ENCODE data around the gene LPIN1.
"Not testable (repeated sequence)": the region's sequence is repeated elsewhere in the genome, so short reads cannot be mapped to it uniquely, and the experiment has no call there.

The LPIN1 gene

DNA sequence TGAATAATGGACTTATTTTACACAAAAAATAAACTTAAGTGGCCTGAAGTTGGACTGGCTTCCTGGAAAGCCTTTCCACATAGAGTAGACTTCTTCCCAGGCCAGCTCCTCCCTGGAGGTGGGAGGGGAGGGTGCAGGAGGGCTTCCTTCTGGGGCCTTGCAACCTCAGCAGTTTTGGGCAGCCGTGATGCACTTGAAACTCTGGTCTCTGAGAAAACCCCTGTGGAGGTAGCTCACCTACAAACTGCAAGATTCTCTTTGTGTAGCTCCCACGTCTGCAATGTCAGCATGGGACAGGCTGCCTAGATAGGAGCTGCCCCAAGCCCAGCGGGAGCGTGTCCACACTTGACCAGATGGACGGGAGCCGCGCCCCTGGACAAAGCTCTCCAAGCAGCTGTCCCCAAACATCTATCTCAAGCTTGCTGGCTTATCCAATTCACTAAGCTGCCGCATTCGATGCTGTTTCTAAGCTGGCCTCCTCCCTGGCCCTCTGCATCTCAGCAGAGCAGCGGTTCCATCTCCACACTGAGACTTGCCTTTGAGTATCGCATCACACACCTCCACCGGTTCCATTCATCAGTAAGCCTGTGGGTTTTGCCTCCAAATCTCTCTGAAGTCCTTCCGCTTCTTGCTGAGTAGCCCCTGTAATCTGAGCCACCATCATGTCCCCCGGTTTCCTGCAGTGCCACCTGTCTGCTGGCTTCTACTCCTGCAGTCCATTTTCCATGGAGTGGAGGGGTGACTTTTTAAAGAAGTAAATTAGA, 1.6 kb upstream of the LPIN1 start:
- DNase-seq (ENCODE audit: low read depth in 2 of 2): no peak

DNA sequence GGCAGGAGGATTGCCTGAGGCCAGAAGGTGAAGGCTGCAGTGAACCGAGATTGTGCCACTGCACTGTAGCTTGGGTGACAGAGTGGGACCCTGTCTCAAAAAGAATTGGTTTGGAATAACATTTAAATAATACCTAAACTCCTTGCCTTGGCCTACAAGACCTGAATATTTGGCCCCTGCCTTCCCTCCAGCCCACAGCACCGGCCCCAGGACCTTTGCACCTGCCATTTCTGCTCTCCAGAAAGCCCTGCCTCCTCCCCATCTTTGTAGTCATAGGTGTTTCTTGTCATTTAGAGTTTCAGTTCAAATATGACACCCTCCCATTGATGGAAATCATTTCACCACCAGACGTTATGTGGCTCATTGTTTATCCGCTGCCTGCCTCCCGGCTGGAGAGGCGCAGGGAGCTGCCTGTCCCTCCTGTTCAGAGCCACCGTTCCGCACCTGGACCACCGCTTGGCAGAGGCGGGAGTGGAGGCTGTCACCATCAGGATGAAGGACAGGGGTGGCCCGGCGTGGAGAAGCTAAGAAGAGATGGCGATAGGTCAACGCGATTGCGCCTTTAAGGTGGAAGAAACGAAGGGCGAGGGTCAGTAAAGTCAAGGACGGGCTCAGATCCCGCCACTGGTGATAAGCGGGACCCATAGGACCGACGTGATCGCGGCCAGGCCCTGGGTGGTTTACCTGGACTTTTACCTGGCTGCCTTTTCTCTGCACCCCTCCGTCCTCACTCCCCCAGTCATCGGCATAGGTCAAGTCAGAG, 638 bp upstream of the LPIN1 start:
- DNase-seq (ENCODE audit: low read depth in 2 of 2): no peak

DNA sequence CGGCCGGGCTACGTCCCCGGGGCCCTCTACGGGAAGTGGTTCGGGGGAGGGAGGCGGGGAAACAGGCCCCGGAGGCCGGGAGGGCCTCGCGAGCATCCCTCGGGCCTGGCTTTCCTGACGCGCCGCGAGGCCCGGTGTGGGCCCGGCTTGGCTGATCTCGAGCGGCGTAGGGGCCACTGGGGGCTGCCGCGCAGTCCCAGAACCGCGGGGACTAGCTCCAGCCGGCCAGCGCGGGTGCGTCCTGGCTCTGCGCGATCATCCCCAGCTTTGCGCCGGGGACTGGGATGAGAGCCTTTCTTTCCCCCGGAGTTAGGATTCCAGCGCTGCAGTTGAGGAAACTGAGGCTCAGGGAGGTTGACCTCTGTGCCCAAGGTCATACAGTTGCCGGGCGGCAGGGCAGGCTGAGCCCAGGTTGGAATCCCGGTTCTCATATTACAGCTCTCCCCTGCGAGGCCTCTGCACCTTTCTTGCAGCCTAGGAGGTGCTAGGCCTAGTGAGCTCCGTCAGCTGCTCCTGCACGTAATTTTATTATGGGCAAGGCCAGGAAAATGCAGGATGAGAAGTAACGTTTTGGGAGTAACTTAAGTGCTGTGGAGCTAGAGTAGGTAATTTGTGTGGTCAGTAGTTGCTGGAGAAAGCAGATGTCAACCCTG, 501 bp downstream of the LPIN1 start:
- no peak for DNase-seq (ENCODE audit: low read depth in 2 of 2)

DNA sequence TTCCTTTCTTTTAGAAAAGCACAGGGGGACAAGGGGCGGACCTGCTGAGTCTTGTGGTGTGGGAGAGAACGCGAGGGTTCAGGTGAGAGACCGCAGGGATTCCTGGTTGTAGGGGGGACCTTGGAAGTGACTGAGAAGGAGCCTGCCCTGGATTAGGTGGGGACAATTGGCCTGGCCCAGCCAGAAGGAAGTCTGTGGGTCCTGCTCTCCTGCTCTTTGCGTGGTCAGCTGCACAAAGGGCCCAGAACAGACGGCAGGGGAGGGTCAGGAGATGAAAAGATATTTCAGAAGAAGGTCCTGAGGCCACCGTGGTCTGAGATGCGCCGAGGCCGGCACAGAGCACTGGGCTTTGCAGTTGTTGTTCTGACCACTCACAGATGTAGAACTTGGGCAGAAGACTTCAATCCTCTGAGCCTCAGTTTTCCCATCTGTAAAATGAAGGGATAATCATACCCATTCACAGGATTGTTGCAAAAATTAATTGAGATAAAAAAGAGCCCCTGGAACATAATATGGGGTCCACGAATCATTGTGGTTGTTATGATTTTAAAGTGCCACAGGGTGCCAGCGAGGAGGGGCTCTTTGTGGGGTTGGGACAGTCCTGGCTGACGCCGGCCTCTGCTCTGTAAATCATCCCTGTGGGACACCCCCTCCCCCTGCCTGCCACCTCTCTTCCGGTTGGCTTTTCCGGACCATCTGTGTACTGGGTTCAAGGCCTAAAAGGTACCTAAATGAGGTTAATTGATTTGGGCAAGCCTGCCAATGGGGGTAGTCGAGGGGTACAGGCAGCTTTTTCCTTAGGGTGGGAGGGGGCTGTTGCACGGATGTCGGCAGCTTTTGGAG, 1.8 kb downstream of the LPIN1 start:
- DNase-seq (ENCODE audit: low read depth in 2 of 2): no peak

DNA sequence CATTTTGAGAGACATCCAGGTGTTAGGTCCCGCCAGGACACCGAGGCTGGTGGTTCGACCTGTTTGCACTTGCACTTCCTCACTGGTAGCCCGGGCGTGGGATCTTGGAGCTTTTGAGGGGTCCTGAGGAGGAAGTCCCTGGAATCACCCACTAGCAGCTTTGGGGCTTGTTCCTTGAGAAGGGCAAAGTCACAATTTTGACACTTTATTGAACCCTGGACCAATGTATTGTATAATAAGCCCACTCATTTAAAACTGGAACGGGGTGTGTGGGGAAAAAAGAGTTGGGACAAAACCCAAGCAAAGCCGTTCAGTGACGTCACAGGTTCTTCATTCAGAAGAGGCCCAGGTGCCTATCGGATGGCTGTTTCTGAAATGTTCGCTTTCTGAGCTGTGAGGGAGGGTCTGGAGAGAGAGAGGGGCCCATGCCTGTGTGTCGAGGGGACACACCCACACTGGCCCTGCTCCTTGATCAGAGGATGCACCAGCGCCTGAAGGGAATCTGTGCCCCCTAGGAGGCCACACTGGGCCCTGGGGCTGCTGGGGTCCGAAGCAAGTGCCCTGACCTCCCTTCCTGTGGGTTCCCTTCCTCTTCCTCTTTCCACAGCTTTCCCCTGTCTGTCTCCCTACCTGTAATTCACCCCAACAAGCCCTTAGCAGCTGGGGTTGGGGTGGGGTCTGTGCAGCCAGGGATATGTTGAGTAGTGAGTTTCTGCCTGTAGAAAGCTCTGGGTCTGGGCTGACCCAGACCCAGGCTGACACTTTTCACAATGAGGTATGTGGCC, 2.6 kb downstream of the LPIN1 start:
- no peak for DNase-seq (ENCODE audit: low read depth in 2 of 2)

DNA sequence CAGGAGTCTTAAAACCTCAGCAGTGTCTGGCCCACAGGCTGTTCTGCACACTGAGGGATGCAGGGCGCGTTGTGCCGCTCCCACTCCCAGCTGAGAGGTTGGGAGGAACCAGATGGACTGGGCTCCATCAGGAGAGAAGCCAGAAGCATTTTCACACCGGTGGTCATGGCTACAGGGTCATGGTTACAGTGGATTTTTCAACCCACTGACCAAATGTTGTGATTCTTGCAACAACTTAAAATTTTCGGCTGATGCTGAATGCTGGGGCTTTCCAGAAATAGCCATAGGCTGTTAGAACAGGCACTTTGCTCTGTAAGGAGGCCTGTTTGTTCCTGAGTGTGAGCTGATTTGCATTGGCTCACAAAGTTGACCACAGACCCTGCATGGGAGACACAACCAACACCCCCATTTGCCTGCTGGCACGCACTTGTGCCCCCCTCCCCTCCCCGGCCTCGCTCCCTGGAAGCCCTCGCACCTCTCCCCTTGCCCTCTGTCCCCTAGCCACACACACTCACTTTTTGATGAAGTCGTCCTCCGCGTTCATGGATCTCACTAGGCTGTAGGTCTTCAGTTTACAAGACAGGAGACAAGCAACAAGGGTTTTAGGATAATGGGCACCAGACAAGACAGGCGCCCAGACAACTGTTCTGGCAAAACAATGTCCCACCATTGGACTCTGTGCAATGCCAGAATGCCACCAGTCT, 3.4 kb downstream of the LPIN1 start:
- DNase-seq (ENCODE audit: low read depth in 2 of 2): no peak

DNA sequence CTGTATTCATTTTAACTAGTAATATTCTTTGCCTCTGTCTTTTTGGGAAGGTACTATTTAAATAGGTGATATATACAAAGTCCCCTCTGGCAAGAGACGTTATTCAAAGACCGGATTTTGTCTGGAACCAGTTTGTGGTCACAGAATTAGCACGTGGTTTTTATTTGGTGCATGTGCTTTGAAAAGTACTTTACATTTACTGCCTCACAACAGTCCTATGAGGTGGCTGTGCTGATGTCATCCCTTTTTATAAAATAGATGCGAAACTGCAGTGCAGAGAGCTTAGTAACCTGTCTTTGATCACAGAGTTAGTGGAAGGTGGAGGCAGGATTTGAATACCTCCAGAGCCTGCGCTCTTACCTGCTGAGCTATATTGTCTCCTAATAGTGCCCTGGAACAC, 4.0 kb downstream of the LPIN1 start:
- peak in 1 of 2 donors; percentile 60 for DNase-seq (ENCODE audit: low read depth in 2 of 2)

DNA sequence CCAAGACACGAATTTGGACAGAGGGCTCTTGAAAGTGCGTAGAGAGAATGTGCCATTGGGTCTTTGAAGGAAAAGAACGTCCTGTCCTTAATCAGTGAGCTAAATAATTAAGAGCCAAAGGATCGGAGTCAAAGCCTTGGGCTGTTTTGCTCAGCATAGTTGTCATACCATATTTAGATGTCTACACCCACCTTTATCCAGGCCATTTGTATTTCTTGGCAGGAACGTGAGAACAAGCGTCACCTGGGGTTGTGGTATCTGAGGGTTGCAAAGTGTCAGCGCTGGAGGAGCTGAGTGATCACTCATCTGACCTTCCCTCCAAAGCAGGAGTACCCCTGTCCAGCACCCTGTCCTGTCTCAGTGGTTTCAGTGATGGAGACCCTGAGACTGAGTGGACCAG, 4.5 kb downstream of the LPIN1 start:
- no peak for DNase-seq (ENCODE audit: low read depth in 2 of 2)

DNA sequence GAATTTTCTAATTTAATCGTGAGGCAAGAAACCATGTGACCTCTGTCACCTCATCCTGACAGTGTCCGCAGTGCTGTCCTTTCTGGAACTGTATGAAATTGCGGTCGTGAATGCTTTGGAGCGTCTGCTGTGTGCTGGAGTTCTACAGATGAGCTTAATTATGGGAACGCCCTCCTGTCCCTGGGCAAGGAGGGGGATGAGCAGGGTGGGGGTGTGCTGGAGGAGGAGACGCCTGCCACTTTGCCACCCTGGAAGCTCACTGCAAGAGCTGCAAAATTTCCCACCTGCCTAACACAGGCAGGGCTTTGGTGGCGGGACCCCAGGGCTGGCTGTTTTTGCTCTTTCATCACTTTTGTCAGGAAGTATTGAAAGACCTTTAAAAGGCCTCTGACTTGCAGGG, 6.5 kb downstream of the LPIN1 start:
- DNase-seq (ENCODE audit: low read depth in 2 of 2): no peak

DNA sequence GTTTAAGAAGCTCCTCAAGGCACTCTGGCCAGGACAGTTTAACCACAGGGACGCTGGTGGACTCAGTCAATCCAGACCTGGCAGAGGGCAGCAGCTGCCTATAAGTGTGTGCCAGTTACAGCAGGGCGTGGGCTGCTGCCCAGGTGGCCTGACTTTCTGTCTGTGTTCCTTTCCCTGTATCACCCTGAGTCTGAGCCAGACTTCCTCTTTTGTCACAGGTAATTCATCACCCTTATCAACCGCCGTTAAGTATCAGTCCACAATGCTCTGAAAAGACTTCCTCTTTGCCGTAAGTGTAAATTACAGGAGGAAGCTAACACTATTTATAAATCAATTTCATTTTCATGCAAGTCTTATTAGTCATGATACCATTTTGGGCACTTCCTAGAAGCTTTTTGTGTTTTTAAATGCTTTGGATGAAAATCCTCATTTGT, 7.0 kb downstream of the LPIN1 start:
- DNase-seq (ENCODE audit: low read depth in 2 of 2): no peak

DNA sequence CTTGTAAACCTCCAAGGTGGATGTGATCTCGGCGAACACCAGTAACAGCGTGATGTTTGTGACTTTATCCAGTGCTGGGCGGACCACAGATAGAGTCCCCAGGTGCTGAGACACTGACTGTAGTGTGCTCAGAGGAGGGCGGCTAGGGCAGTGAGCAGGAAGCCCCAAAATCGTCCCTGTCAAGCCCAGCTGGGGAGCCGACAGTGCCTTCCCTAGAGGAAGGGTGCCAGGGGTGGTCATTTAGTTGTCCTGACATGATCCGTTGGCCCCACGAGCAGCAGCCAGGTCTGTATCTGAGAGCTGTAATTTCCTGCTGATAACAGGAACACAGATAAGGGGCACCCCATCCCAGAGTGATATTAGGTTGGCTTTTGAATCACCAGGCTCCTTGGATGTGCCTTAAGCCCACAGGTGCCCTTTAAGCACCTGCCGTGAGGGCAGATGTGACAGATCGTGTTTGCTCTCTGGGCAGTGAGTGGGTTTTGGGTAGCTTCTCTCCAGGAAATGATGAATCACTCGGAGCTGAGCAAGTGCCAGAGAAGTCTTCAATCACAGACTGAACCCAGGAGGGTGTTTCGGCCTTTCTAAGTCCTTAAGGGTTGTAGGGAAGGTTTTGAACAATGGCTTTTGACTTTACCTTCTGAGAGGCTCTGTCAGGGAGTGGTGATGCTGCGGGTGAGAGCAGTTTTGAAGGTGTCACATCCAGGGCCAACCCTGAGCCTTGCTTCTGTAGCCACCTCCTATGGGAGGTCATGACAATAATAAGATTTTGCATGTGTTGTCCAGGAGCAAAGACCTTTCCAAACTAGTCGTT, 7.7 kb downstream of the LPIN1 start:
- DNase-seq (ENCODE audit: low read depth in 2 of 2): peak; percentile 40 to 42

DNA sequence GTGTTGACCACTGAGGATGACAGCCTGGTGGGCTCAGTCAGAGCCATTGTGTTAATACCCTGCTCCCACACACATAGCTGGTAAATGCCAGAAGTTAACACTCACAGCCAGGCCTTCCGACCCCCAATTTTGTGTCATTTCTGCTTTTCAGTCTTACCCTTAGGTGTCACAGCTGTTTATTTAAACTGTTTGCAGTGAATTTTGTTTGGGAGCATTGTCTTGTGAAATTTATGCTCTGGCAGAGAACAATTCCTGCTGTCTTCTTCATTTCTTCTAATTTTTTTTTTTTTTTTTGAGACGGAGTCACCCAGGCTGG, 8.2 kb downstream of the LPIN1 start:
- no peak for DNase-seq (ENCODE audit: low read depth in 2 of 2)

DNA sequence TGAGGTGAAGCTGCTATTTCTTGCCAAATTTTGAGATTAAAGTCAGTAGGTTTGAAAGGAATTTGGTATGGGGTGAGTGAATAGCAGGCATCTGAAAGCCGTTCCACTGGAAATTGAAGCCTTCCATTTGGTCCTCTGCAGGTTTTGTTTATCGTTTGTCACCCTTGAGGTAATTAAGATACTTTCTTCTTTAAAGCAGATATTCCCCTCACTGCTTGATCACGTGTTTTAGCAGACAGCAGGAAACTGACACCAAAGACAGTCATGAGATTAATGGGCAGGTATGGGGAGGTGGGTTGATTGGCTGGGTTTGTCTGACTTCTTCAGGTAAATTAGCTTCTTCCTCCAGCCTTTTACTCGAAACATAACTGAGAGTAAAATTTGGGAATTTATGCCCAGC, 10.7 kb downstream of the LPIN1 start:
- no peak for DNase-seq (ENCODE audit: low read depth in 2 of 2)

DNA sequence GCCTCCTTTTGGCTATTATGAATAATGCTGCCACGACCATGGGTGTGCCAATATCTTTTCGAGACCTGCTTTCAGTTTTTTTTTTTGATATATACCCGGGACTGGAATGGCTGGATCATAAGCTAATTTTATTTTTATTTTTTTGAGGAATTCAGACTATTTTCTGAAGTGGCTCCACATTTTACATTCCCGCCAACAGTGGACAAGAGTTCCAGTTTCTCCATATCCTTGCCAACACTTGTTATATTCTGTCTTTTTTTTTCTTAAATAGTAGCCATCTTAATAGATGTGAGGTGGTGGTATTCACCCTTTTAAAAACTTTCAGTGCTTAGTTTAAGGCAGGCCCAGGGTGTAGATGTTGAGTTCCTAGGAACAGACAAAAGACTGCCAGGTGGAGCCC, 11.8 kb downstream of the LPIN1 start:
- DNase-seq (ENCODE audit: low read depth in 2 of 2): no peak

DNA sequence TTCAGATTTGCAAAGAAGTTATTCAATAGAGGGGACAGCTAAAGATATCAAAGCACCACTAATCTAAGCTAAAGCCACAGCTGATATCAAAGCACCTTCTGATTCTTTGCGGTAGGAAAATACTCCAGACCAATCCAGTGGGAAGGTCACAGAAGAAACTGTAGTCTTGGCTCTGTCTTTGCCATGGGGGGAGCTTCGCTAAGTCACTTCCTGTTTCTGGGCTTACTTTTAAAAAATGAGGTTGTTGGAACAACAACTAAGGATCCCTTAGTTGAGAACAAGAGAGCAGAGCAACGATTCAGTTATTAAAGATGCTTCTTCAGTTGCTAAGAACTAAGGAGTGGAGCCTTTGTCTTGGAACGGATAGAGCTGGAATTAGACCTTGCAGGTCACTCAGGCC, 12.2 kb downstream of the LPIN1 start:
- DNase-seq (ENCODE audit: low read depth in 2 of 2): no peak

DNA sequence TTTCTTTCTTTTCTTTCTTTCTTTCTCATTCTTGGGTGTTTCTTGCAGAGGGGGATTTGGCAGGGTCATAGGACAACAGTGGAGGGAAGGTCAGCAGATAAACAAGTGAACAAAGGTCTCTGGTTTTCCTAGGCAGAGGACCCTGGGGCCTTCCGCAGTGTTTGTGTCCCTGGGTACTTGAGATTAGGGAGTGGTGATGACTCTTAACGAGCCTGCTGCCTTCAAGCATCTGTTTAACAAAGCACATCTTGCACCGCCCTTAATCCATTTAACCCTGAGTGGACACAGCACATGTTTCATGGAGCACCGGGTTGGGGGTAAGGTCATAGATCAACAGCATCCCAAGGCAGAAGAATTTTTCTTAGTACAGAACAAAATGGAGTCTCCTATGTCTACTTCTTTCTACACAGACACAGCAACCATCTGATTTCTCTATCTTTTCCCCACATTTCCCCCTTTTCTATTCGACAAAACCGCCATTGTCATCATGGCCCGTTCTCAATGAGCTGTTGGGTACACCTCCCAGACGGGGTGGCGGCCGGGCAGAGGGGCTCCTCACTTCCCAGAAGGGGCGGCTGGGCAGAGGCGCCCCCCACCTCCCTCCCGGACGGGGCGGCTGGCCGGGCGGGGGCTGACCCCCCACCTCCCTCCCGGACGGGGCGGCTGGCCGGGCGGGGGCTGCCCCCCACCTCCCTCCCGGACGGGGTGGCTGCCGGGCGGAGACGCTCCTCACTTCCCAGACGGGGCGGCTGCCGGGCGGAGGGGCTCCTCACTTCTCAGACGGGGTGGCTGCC, 12.9 kb downstream of the LPIN1 start:
- DNase-seq (ENCODE audit: low read depth in 2 of 2): not testable (repeated sequence)

DNA sequence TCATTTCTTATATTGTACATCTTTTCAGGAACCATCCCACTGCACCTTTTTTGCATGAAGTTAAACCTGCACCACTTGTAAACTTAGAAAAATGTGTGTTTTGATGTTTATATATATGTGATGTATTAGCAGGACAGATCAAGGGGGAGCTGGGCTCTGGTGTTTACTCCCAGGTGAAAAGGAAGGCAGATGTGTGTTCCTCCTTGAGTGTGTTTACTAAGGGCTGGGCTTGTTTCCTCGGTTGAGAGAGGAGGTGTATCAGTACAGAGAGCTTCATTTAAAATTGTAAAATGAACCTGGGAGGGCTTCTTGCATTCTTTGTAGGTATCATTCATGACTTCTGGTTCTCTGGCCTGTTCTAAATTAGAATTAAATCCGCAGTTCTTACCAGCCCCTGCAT, 14.8 kb downstream of the LPIN1 start:
- DNase-seq (ENCODE audit: low read depth in 2 of 2): no peak

DNA sequence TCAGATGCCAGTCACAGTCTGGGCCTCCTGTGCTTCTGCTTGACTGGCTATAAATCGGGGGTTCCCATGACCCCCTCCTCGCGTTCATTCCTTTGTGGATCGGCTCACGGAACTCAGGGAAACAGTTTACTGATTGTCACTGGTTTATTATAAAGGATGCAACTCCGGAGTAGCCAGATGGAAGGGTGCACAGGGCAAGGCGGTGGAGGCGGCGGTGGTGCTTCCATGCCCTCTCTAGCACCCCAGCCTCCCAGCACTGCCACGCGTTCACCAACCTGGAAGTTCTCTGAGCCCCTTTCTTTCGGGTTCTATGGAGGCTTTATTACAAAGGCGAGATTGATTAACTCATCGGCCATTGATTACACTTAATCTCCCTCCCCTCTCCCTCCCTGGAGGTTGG, 15.6 kb downstream of the LPIN1 start:
- DNase-seq (ENCODE audit: low read depth in 2 of 2): no peak

All from stimulated activated CD8-positive, alpha-beta memory T cell treated with anti-CD3 and anti-CD28 coated beads, Interleukin-2, amount 100 ng/mL, for 1 hour (primary cell).